OCI-M2 (cell line): ENCODE results near the gene LRBA.
"Not testable (repeated sequence)": the region's sequence is repeated elsewhere in the genome, so short reads cannot be mapped to it uniquely, and the experiment has no call there.

Source experiments
- DNase-seq: peaks from one replicate; lab custom pipeline; 2025; ENCODE audit not compliant: unreplicated experiment; lab: John Stamatoyannopoulos, UW

Gene LRBA

GRCh38 chr4:151022586-151022985, 7.5 kb upstream of the LRBA start:
- no peak for DNase-seq

- DNase-seq, result no peak
Measured at GRCh38 chr4:151021637-151022334, 6.7 kb upstream of the LRBA start.

GRCh38 chr4:151015459-151016347, 619 bp upstream of the LRBA start:
- peak; percentile 10 for DNase-seq

- no peak for DNase-seq
Measured at GRCh38 chr4:151013944-151014343, 1.1 kb downstream of the LRBA start.

- no peak for DNase-seq
Measured at GRCh38 chr4:151013491-151013890, 1.6 kb downstream of the LRBA start.

- no peak for DNase-seq
Measured at GRCh38 chr4:151012820-151013219, 2.3 kb downstream of the LRBA start.

- DNase-seq, result no peak
Measured at GRCh38 chr4:151012376-151012775, 2.7 kb downstream of the LRBA start.

GRCh38 chr4:151004222-151004621, 10.9 kb downstream of the LRBA start:
- DNase-seq, result no peak

GRCh38 chr4:151000747-151001429, 14.2 kb downstream of the LRBA start:
- DNase-seq, result no peak

GRCh38 chr4:150999086-150999485, 16.0 kb downstream of the LRBA start:
- no peak for DNase-seq

GRCh38 chr4:150997141-150997540, 17.9 kb downstream of the LRBA start:
- DNase-seq, result no peak

GRCh38 chr4:150994721-150995120, 20.4 kb downstream of the LRBA start:
- DNase-seq, result no peak

- not testable (repeated sequence) for DNase-seq
Measured at GRCh38 chr4:150993577-150993976, 21.5 kb downstream of the LRBA start.

GRCh38 chr4:150990993-150991392, 24.1 kb downstream of the LRBA start:
- no peak for DNase-seq

GRCh38 chr4:150990250-150990649, 24.8 kb downstream of the LRBA start:
- no peak for DNase-seq

- DNase-seq, result no peak
Measured at GRCh38 chr4:150988238-150988637, 26.8 kb downstream of the LRBA start.

- no peak for DNase-seq
Measured at GRCh38 chr4:150987204-150987603, 27.9 kb downstream of the LRBA start.

- DNase-seq, result no peak
Measured at GRCh38 chr4:150986085-150986484, 29.0 kb downstream of the LRBA start.

- no peak for DNase-seq
Measured at GRCh38 chr4:150983851-150984250, 31.2 kb downstream of the LRBA start.

- DNase-seq, result no peak
Measured at GRCh38 chr4:150982557-150983233, 32.4 kb downstream of the LRBA start.
